GM12891 (cell line): ENCODE measurements around the gene GCNT4.

ENCODE experiments used
- DNase-seq: peaks from one replicate; pipeline ENCODE4 v3.0.0; 2011; ENCODE audit warnings: low spot score; ENCODE audit not compliant: insufficient read length
- FAIRE-seq: peaks from 2 replicates; lab custom pipeline; 2011; peaks lifted over from hg19 to GRCh38; lab: Jason Lieb, UNC
- PAX5 ChIP-seq: IDR thresholded peaks from 2 replicates; pipeline ENCODE4 v1.6.1; 2011; ENCODE audit warnings: low read length, moderate library complexity, mild to moderate bottlenecking; ENCODE audit not compliant: insufficient read depth, severe bottlenecking
- POLR2A ChIP-seq: IDR thresholded peaks from 2 replicates; pipeline ENCODE4 v1.6.1; 2011; ENCODE audit warnings: low read depth, low read length, control low read depth
- POLR2AphosphoS5 ChIP-seq: IDR thresholded peaks from 2 replicates; pipeline ENCODE4 v1.6.1; 2011; ENCODE audit warnings: low read depth, low read length, control low read depth
- POU2F2 ChIP-seq: IDR thresholded peaks from 2 replicates; pipeline ENCODE4 v1.6.1; 2011; ENCODE audit warnings: low read depth, mild to moderate bottlenecking, control low read depth, low read length, moderate library complexity
- SPI1 ChIP-seq: IDR thresholded peaks from 2 replicates; pipeline ENCODE4 v1.6.1; 2011; ENCODE audit warnings: low read depth, low read length, control low read depth
- TAF1 ChIP-seq: IDR thresholded peaks from 2 replicates; pipeline ENCODE4 v1.6.1; 2011; ENCODE audit warnings: low read depth, low read length, control low read depth

GCNT4 gene

DNA sequence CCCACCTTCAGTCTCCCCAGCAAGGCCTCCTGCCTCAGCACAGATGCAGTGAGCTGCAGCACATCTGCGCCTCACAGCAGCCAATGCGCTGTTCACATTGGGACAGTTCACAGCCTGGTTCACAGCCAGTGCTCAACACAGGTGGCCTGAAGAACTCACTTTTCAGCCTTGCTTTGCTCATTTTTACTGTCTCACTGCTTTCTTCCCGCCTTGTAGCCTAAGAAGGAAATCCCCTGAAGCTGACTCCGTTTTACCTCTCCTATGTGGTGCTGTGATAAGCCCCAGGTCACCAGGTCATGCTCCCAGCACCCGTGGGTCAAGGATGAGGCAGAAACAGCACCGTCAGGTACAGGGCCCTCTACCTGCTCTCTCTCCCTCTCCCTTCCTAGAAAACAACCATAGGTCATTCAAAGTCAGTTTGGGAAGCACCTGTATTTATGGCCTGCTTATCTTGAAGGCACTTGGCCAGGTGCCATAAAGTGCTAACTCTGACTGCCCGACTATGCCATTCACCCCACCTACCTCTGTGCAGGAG, 1.1 kb downstream of the GCNT4 start:
- DNase-seq = no peak
- no peak for FAIRE-seq
- TF ChIP-seq PAX5 (no peak), POLR2A (no peak), POLR2AphosphoS5 (no peak), TAF1 (no peak), SPI1 (no peak), POU2F2 (no peak)

DNA sequence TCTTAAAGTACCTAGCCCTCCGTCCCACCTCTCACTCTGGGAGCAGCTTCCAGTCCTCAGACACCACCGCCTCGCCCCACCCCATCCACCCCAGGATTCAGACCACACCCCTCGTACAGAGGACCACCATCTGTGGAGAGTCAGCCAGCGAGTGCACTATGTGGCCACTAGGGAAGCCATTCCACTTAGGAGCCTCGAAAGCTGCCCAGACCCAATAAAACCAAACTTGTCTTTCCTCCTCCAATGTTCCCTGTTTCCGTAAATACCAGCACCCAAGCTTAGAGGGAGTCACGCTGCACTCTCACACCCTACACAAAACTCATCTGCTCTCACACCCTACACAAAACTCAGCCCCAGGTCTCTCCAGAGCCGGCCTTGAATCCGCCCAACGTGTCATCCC, 1.9 kb downstream of the GCNT4 start:
- TF ChIP-seq SPI1 (no peak), POU2F2 (no peak), POLR2AphosphoS5 (no peak), POLR2A (no peak), PAX5 (no peak), TAF1 (no peak)
- FAIRE-seq = no peak
- DNase-seq = no peak

DNA sequence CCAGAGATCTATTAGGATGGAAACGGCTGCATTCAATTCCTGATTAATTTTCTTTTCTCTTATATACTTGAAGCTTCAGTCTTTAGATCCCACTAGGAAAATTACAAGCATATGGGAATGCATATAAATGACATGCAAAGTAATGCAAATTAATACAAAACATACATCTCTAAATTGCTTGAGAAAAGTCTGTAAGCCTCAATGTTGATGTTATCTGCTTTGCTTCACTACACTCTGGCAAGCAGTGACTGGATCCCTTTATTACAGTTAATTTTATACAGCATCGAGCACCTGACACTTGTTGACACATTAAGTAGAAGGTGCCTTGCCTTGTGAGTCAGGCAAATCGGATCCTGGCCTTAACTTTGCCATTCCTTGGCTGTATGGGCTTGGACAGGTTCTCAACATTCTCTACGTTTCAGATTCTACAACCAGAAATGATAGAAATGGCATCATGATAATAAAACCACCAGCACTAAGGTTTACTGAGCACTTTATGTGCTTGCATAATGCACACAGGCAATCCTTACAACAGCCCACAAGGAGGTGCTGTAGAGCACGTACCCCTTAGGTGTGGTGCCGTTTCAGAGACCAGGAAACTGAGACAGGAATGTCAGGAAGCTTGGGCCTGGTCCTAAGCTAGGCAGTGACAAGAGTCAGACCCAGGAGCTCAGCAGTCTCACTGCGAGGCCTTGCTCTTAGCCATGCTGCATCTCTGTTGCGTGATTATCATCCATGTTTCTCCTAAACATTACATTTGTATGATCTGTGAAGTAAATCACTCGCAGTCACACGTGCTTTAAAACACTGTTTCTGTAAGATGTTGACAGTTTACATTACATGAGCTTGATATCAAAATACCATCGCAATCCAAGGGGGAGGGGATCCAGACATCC, 2.7 kb downstream of the GCNT4 start:
- FAIRE-seq (peak; percentile 95), DNase-seq (no peak)
- no peak for TF ChIP-seq PAX5
- no peak for TF ChIP-seq SPI1
- TF ChIP-seq TAF1 = no peak
- TF ChIP-seq POU2F2 = peak; percentile 61; the same call in 1 of the 2 replicates
- no peak for TF ChIP-seq POLR2AphosphoS5
- TF ChIP-seq POLR2A = no peak

DNA sequence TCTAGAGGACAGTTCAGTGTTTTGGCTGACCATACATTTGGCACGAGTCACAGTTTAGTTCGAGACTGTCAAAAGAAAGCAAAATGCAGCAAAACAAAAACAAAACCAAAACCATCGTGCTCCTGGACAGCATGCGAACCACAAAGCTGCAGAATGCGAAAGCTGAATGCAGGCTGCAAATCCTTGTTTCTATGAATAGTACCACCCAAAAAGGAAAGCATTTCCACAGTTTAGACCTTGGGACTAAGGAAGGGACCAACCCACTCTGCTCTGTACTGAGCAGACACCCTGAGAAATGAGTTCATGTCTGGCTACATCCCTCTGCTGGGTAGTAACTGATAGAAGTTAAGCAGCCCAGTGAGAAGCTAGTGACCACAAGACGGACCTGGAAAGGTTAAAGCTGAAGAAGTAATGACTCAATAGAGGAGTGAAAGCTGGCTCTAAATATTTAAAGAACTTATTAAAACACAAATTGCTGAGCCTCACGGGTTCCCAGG, 3.9 kb downstream of the GCNT4 start:
- no peak for DNase-seq
- TF ChIP-seq POU2F2 (no peak; the same call in 1 of the 2 replicates), POLR2A (no peak)
- FAIRE-seq = peak; percentile 43

DNA sequence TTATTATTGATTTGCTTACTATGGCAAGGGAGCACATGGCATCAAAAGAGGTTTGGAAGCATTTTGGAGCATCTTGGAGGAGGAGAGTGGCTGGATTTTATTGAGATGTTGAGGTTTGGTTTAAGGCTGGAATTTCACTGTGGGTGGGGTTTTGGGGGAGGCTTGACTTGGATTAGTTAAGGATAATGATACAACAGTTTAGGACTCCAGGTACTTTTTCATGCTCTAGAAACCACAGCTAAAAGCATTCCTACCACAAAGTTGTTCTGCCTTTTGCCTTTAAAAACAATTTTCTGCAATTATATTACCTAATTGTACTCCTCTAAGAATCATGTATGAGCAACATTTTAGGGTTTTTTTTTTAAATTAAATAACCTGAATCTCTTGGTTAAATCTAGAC, 5.0 kb downstream of the GCNT4 start:
- TF ChIP-seq SPI1 = no peak
- no peak for TF ChIP-seq PAX5
- TF ChIP-seq POLR2AphosphoS5 = no peak
- no peak for TF ChIP-seq POLR2A
- no peak for TF ChIP-seq TAF1
- TF ChIP-seq POU2F2 = no peak
- DNase-seq (no peak), FAIRE-seq (no peak)

DNA sequence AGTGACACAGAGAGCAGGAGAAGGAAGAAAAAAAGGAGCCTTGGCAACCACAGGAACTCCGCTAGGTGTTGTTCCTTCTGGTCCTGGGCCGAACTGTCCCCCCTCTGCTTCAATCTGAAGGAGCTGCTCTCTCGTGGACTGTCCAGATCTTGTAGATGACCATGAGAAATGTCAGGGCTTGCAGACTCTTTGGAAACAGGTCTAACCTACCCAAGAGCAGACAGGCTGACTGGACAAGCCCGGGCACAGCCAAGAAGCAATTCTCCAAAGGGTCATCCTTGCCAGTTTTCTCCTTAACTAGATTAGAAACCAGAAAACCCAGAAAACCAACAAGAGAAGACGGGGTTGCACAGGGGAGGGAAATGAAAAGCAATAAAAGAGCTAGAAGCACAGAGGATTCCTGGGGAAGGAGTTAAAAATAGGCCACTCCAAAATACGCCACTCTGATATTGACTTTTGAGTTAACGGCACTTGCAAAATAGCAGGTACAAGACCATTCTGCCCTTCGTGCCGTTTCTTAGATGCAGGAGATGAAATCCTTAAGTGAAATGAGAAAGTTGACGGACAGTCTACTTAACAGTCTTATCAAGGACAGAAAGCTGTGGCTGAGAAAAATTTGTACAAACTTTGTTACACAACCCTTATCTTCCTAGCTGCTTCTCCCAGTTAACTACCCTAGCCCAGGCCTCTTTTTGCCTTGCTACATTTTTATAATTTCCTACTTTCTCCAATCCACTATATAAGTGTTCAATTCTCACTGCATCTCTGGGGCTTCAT, 5.8 kb downstream of the GCNT4 start:
- FAIRE-seq (no peak), DNase-seq (no peak)
- no peak for TF ChIP-seq TAF1
- no peak for TF ChIP-seq POLR2A
- TF ChIP-seq POLR2AphosphoS5 = no peak
- TF ChIP-seq PAX5 = no peak
- TF ChIP-seq SPI1 = no peak
- no peak for TF ChIP-seq POU2F2

DNA sequence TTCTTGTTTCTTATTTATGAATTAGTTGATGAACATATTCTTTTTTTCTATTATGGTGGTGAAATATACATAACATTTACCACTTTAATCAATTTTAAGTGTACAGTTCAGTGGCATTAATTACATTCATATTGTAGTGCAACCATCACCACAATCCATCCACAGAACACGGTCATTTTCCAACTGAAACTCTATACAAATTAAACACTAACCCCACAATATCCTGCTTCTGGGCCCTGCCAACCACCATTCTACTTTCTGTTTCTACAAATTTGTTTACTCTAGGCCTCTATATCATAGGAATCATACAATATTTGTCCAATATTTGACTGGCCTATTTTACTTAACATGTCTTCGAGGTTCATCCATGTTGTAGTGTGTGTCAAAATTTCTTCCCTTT, 7.3 kb downstream of the GCNT4 start:
- FAIRE-seq = no peak
- no peak for DNase-seq
- TF ChIP-seq POU2F2 = no peak
- no peak for TF ChIP-seq POLR2AphosphoS5
- TF ChIP-seq TAF1 = no peak
- TF ChIP-seq SPI1 = no peak
- TF ChIP-seq POLR2A = no peak
- no peak for TF ChIP-seq PAX5

DNA sequence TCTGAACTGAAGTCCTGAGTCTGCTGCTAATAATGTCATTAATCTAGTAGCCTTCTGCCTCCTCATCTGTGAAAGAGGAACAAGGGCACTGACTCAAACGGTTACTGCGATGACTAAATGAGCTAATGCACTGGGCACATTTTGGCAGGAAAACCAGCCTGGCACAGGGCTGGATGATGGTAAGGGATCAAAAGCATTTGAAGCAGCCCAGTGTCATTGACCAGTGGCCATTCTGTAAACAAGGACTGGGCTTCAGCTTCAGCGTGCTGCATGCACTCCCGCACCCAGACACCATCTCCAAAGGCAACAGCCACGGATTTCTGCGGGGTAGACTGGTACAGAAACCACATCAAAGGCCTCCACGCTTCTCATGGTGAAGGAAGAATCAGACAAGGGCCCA, 8.0 kb downstream of the GCNT4 start:
- no peak for FAIRE-seq
- no peak for DNase-seq
- TF ChIP-seq POLR2AphosphoS5 (no peak), POLR2A (no peak), SPI1 (peak; percentile 16; the same call in 1 of the 2 replicates), POU2F2 (no peak), PAX5 (no peak)

DNA sequence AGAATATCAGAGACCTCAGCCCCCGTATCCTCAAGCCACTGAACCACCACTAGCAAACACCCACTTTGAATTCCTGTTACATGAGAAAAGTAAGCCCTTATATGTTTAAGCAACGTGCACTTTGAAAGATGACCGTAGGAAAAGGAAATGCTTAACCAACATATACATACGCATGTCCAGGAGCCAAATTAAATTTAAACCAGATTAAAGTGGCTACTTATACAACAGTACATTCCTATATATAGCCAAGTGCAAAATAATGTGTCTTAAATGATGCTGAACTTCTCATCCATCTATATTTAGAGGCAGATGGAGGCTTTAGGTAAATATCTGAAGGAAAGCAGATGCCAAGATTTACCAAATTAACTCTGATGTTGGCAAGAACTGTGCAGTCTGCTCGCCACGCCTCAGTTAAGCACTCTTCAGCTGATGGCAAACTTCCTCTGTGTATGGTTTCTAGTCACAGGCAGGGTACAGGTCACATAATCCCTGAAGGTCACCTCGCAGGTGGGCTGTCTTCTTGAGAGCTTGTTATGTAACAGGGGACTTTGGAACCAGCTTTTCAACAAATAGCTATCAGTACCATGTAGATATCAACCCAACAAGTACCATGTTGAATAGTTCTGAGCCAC, 8.6 kb downstream of the GCNT4 start:
- FAIRE-seq (no peak), DNase-seq (no peak)
- no peak for TF ChIP-seq PAX5
- no peak for TF ChIP-seq POU2F2
- TF ChIP-seq SPI1 = no peak
- TF ChIP-seq TAF1 = no peak
- no peak for TF ChIP-seq POLR2AphosphoS5
- no peak for TF ChIP-seq POLR2A
